ENCODE results near the gene PDCD2L. TPM values are rescaled to one million over a fixed set of nuclear protein-coding genes. Genes with fewer than 3 reads are reported as not detected.
"Not testable (repeated sequence)": the region's sequence is repeated elsewhere in the genome, so short reads cannot be mapped to it uniquely, and the experiment has no call there.

The PDCD2L gene
- total RNA-seq, 3 donors from 2014 or later: 55.9 to 65.0 (median 63.5) TPM

- peak overlapping the region; percentile 99 for H3K4me3 Mint-ChIP-seq
- ATAC-seq: no peak
- H3K36me3 Mint-ChIP-seq (ENCODE audit: insufficient read depth): peaks cover 33% of the 10 kb centered on the region
- H3K9me3 Mint-ChIP-seq: no peaks in the 10 kb centered on the region
- DNase-seq: no peak
- no peaks in the 10 kb centered on the region for H3K27me3 Mint-ChIP-seq (ENCODE audit: low read depth)
- peaks cover 37% of the 10 kb centered on the region for H3K4me1 Mint-ChIP-seq (ENCODE audit: low read depth)
Measured at GRCh38 chr19:34366738-34367623, 37.2 kb upstream of the PDCD2L start.

GRCh38 chr19:34367624-34367957, 36.6 kb upstream of the PDCD2L start:
- Mint-ChIP-seq H3K9me3 (no peaks in the 10 kb centered on the region), H3K36me3 (ENCODE audit: insufficient read depth) (peaks cover 33% of the 10 kb centered on the region), H3K4me3 (peak overlapping the region; percentile 99), H3K27me3 (ENCODE audit: low read depth) (no peaks in the 10 kb centered on the region), H3K4me1 (ENCODE audit: low read depth) (peaks cover 37% of the 10 kb centered on the region)
- no peak for ATAC-seq
- DNase-seq: no peak

- Mint-ChIP-seq H3K36me3 (ENCODE audit: insufficient read depth) (peaks cover 33% of the 10 kb centered on the region), H3K27me3 (ENCODE audit: low read depth) (no peaks in the 10 kb centered on the region), H3K9me3 (no peaks in the 10 kb centered on the region), H3K4me3 (peak overlapping the region; percentile 35), H3K4me1 (ENCODE audit: low read depth) (peaks cover 37% of the 10 kb centered on the region)
- ATAC-seq: no peak
- no peak for DNase-seq
Measured at GRCh38 chr19:34368338-34368737, 35.9 kb upstream of the PDCD2L start.

- peaks cover 40% of the 10 kb centered on the region for H3K4me1 Mint-ChIP-seq (ENCODE audit: low read depth)
- not testable (repeated sequence) for H3K27me3 Mint-ChIP-seq (ENCODE audit: low read depth); ATAC-seq; H3K4me3 Mint-ChIP-seq; DNase-seq; H3K9me3 Mint-ChIP-seq
- peaks cover 38% of the 10 kb centered on the region for H3K36me3 Mint-ChIP-seq (ENCODE audit: insufficient read depth)
Measured at GRCh38 chr19:34369166-34369565, 35.0 kb upstream of the PDCD2L start.

GRCh38 chr19:34370117-34370516, 34.1 kb upstream of the PDCD2L start:
- peaks cover 41% of the 10 kb centered on the region for H3K36me3 Mint-ChIP-seq (ENCODE audit: insufficient read depth)
- peaks cover 35% of the 10 kb centered on the region for H3K4me1 Mint-ChIP-seq (ENCODE audit: low read depth)
- ATAC-seq: no peak
- no peak overlapping the region for H3K4me3 Mint-ChIP-seq
- no peak for DNase-seq
- H3K27me3 Mint-ChIP-seq (ENCODE audit: low read depth): no peaks in the 10 kb centered on the region
- H3K9me3 Mint-ChIP-seq: no peaks in the 10 kb centered on the region

- ATAC-seq (peak in 1 of 2 donors; percentile 21), DNase-seq (no peak)
- H3K4me1 Mint-ChIP-seq (ENCODE audit: low read depth): peaks cover 31% of the 10 kb centered on the region
- H3K9me3 Mint-ChIP-seq: no peaks in the 10 kb centered on the region
- no peak overlapping the region for H3K4me3 Mint-ChIP-seq
- H3K36me3 Mint-ChIP-seq (ENCODE audit: insufficient read depth): peaks cover 38% of the 10 kb centered on the region
- no peaks in the 10 kb centered on the region for H3K27me3 Mint-ChIP-seq (ENCODE audit: low read depth)
Measured at GRCh38 chr19:34370983-34371382, 33.2 kb upstream of the PDCD2L start.

- no peak for DNase-seq
- Mint-ChIP-seq H3K4me1 (ENCODE audit: low read depth) (peaks cover 11% of the 10 kb centered on the region), H3K27me3 (ENCODE audit: low read depth) (no peaks in the 10 kb centered on the region), H3K36me3 (ENCODE audit: insufficient read depth) (peaks cover 38% of the 10 kb centered on the region), H3K9me3 (no peaks in the 10 kb centered on the region), H3K4me3 (no peak overlapping the region)
- no peak for ATAC-seq
Measured at GRCh38 chr19:34373601-34374288, 30.5 kb upstream of the PDCD2L start.

GRCh38 chr19:34375598-34375997, 28.6 kb upstream of the PDCD2L start:
- peaks cover 6% of the 10 kb centered on the region for H3K4me1 Mint-ChIP-seq (ENCODE audit: low read depth)
- ATAC-seq (no peak), DNase-seq (no peak)
- H3K4me3 Mint-ChIP-seq: no peak overlapping the region
- peaks cover 32% of the 10 kb centered on the region for H3K36me3 Mint-ChIP-seq (ENCODE audit: insufficient read depth)
- no peaks in the 10 kb centered on the region for H3K27me3 Mint-ChIP-seq (ENCODE audit: low read depth)
- no peaks in the 10 kb centered on the region for H3K9me3 Mint-ChIP-seq

GRCh38 chr19:34380639-34381241, 23.5 kb upstream of the PDCD2L start:
- no peaks in the 10 kb centered on the region for H3K9me3 Mint-ChIP-seq
- H3K4me3 Mint-ChIP-seq: no peak overlapping the region
- peaks cover 54% of the 10 kb centered on the region for H3K36me3 Mint-ChIP-seq (ENCODE audit: insufficient read depth)
- H3K4me1 Mint-ChIP-seq (ENCODE audit: low read depth): no peaks in the 10 kb centered on the region
- no peak for ATAC-seq
- DNase-seq: no peak
- H3K27me3 Mint-ChIP-seq (ENCODE audit: low read depth): no peaks in the 10 kb centered on the region

GRCh38 chr19:34381399-34382251, 22.6 kb upstream of the PDCD2L start:
- ATAC-seq (no peak), DNase-seq (no peak)
- Mint-ChIP-seq H3K27me3 (ENCODE audit: low read depth) (no peaks in the 10 kb centered on the region), H3K9me3 (no peaks in the 10 kb centered on the region), H3K4me3 (no peak overlapping the region), H3K4me1 (ENCODE audit: low read depth) (no peaks in the 10 kb centered on the region), H3K36me3 (ENCODE audit: insufficient read depth) (peaks cover 62% of the 10 kb centered on the region)

GRCh38 chr19:34382471-34382870, 21.7 kb upstream of the PDCD2L start:
- Mint-ChIP-seq H3K4me3 (no peak overlapping the region), H3K4me1 (ENCODE audit: low read depth) (no peaks in the 10 kb centered on the region), H3K27me3 (ENCODE audit: low read depth) (no peaks in the 10 kb centered on the region), H3K36me3 (ENCODE audit: insufficient read depth) (peaks cover 60% of the 10 kb centered on the region), H3K9me3 (no peaks in the 10 kb centered on the region)
- ATAC-seq: no peak
- DNase-seq: no peak

- ATAC-seq: no peak
- no peaks in the 10 kb centered on the region for H3K27me3 Mint-ChIP-seq (ENCODE audit: low read depth)
- no peaks in the 10 kb centered on the region for H3K9me3 Mint-ChIP-seq
- no peak for DNase-seq
- H3K36me3 Mint-ChIP-seq (ENCODE audit: insufficient read depth): peaks cover 55% of the 10 kb centered on the region
- H3K4me1 Mint-ChIP-seq (ENCODE audit: low read depth): no peaks in the 10 kb centered on the region
- no peak overlapping the region for H3K4me3 Mint-ChIP-seq
Measured at GRCh38 chr19:34383599-34383998, 20.6 kb upstream of the PDCD2L start.

GRCh38 chr19:34386645-34387445, 17.4 kb upstream of the PDCD2L start:
- Mint-ChIP-seq H3K4me1 (ENCODE audit: low read depth) (no peaks in the 10 kb centered on the region), H3K36me3 (ENCODE audit: insufficient read depth) (peaks cover 44% of the 10 kb centered on the region), H3K27me3 (ENCODE audit: low read depth) (no peaks in the 10 kb centered on the region), H3K4me3 (no peak overlapping the region), H3K9me3 (no peaks in the 10 kb centered on the region)
- DNase-seq: no peak
- ATAC-seq: peak in 1 of 2 donors; percentile 21

Measured in activated T-cell treated with anti-CD3 and anti-CD28 coated beads, Interleukin-2, amount 50 U/mL, for 4 hours (primary cell).